HG03575 (cell line): ENCODE results near the gene CD14.
"Not testable (repeated sequence)": the region's sequence is repeated elsewhere in the genome, so short reads cannot be mapped to it uniquely, and the experiment has no call there.

ENCODE experiments used
- ATAC-seq: cut with Tn5 transposase; IDR thresholded peaks from one replicate; pipeline ENCODE4 v1.9.1; 2021; ENCODE audit not compliant: unreplicated experiment, insufficient number of reproducible peaks, low FRiP score; ENCODE audit errors: extremely low read depth

The CD14 gene

DNA sequence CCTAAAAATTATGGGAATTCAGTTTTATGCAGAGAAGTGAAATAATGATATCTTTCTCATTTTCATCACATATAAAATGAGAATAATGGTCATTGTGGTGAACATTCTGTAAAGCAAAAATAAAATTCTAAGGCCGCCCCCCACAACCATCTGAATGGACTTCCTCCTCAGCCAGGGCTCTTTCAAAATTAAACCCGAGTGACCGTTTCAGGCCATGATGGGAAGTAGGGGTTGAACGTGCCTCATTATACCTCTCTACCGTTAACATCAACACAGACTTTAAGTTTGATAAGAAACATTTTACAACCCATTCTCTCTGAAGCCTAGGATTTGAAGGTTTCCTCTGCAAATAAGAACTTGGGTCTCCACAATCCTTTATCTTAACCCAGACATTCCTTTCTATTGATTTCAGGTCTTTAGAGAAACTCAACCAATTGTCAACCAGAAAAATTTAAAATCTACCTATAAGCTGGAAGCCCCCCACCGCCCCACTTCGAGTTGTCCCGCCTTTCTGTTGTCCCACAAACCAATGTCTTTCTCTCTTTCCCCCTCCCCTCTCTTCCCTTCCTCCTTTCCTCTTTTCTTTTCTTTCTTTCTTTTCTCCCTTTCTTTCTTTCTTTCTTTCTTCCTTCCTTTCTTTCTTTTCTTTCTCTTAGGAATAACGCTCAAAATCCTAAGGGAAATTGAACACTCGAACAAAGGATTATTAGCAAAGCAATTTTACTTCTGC is 4.6 kb upstream of the CD14 start:
- ATAC-seq, result no peak

DNA sequence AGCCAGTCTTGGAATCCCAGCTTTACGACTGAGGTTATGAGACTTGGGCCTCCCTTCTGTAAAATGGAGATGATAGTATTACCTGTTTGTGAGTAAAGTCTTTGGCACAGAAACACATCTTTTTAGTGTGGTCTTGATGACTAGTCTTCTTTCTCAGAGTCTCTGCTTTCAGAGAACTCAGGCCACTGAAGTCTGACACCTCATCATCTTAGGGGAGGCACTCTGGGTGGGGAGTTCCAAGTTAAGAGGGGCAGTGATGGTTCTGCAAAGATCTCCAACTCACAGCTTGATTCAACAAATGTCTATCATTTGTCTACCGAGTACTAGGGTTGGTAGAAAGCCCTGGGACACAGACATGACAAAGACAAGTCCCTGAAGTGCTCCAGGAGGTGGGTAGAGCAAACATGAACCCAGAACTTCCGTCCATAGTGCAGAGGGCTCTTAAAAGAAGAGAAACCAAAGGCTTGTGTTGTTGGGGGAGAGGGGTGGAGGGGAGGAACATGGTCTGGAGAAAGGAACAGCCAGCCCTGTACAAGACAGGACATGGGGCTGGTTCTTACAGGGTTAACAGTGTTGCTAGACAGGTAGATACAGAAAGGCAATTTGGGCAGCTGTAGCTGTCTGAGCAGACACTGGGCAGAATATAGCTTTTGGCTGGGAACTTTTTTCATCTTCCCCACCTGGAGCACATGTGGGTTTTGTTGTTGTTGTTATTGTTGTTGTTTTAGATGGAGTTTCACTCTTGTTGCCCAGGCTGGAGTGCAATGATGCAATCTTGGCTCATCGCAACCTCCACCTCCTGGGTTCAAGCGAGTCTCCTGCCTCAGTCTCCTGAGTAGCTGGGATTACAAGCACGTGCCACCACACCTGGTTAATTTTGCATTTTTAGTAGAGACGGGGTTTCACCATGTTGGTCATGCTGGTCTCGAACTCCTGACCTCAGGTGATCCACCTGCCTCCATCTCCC is 2.6 kb upstream of the CD14 start:
- ATAC-seq, result no peak

DNA sequence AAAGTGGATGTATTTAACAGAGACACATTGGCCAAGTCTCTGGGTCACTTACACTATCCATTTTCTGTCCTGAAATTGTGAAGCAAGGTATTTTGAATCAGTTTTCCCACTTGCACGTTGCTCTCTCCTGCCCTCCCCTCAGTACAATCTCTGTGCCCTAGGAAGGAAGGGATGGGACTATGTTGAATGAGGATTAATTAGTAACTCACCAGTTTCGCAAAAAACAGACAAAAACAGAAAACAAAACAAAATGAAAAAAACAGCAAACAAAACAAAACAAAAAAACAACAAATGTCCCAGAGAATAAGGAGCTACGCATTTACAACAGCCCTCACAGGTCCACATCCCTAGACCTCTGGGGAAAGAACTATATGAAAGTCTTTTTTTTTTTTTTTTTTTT is 1.1 kb upstream of the CD14 start:
- ATAC-seq, result no peak

- no peak for ATAC-seq
Observed at GRCh38 chr5:140633501-140633900, 526 bp upstream of the CD14 start.

GRCh38 chr5:140632366-140633020 is 482 bp downstream of the CD14 start:
- ATAC-seq, result no peak

- no peak for ATAC-seq
Observed at GRCh38 chr5:140631831-140632365, 1.1 kb downstream of the CD14 start.

DNA sequence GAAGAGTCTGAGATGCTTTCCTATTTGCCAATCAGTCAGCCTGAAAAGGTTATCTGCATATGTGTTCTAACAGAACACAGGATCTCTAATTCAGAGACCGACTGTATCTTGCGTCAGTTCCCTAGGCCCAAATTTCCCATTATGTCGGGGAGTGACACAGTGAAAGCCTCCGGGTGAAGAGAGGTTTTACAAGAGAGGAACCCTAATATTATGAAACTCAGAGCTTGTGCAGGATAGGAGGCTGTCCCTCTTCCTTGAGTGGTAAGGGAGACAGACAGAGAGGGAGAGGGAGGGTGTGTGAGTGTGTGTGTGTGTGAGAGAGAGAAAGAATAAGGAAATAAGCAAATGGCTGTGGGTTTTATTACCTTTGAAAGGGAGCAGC is 1.9 kb downstream of the CD14 start:
- no peak for ATAC-seq

DNA sequence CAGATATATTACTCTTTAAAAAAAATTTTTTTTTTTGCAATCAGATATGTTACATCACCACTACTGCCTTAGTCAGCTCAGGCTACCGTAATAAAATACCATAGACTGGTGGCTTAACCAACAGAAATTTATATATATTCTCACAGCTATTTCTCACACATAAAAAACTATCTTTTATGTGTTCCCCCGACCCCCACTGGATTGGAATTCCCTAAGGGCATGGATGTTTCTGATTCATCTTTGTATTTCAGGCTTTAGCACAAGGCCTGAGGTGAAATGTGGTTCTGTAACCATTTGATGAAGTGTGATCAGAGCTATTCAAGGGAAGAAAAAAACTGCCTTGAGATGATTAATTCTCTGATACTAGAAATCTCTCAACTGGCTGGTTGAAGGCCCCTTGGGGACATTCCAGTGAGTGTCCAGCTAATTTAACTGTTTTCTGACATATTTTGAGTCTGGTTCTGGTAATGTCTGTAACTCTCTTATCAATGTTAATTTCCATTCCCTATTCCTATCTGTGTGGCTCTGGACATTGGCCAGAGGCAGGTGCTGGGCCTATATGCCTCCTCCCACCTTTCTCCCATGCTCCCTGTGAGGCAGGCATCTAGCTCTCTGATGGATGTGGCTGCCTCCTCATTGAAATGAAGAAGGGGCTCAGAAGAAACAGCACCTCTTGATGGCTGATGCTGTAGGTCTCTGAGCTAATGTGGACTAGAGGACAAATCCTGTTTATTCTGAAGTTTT is 2.5 kb downstream of the CD14 start:
- ATAC-seq, result no peak

- no peak for ATAC-seq
Observed at GRCh38 chr5:140628711-140629110, 4.3 kb downstream of the CD14 start.

GRCh38 chr5:140627972-140628371 is 5.0 kb downstream of the CD14 start:
- no peak for ATAC-seq

DNA sequence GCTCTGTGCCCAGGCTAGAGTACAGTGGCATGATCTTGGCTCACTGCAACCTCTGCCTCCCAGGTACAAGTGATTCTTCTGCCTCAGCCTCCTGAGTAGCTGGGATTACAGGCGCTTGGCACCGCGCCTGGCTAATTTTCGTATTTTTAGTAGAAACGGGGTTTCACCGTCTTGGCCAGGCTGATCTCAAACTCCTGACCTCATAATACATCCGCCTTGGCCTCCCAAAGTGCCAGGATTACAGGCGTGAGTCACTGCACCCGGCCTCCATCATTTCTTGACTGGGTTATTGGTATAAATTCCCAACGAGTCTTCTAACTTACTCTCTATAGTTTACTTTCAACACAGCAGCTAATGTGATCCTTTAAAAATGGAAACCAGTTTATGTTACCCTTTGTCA is 8.1 kb downstream of the CD14 start:
- not testable (repeated sequence) for ATAC-seq

DNA sequence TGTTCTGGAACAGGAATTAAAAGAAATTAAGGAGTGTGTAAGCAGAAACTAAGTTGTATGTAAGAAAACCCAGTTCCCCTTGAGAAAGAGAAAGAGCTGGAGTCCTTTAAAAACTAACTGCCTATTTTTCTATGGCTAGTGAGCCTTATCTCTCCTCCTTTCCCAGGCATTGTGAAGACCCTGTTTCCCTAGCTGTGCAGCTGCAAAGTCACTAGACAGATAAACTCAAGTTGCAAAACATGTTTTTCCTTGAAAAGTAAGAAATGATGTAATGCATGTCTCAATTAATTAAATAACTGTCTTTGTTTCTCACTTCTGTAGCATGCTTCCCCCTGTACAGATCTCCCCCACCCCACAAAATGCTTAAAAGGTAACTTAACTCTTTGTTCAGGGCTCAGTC is 9.9 kb downstream of the CD14 start:
- not testable (repeated sequence) for ATAC-seq

DNA sequence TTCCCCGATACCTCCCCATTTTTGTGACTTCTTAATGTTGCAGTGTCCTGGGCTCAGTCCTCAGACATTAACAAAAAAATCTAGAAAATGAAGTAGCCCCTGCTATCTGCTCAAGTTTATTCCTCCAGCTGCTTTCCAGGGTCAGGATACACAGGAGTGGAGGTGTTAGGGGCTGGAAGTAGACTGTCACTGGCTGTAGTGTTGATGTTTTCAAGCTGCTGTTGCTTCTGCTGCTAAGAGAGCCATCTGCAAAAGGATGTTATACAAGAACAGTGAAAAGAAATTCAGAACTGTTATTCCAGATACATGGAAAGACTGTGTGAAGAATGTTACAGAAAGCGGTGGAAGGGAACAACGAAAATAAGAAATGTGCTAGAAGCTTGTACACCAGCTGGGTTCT is 10.7 kb downstream of the CD14 start:
- ATAC-seq, result no peak

DNA sequence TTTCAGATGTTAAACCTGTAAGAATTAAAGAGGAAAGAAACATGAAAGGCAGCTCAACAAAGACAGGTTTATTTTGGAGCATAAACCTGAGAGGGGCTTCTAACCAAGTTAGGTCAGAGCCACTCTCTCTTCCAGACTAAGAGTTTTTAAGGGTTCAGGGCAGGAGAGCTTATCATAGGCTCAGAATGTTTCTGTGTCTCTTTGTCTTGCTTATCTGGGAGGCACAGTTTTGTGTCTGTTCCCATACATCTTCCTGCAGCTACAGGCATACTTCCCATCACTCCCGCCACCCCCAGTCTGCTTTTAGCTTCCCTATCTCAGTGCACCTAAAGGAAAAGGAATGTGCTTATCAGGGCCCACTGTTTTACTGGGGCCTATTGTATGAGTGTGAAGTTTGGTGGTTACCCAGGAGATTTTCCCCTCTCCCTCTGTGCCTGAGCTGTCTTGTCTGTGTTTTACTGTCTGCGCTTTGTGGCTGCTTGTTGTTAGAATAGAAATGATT is 21.9 kb downstream of the CD14 start:
- ATAC-seq, result no peak

GRCh38 chr5:140609126-140609525 is 23.8 kb downstream of the CD14 start:
- ATAC-seq, result no peak

DNA sequence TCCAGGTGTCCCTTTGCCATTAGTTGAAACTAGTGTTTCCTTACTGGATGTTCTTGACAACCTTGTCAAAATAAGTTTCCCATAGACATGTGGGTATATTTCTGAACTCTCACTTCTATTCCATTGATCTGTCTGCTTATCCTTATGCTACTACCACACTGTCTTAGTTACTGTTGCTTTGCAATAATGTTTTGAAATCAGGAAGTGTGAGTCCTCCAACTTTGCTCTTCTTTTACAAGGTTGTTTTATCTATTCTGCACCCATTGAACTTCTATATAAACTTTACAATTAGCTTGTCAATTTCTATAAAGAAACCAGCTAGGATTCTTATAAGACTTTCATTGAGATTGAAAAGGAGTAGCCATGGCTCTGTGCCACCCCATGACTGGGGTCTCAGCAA is 24.3 kb downstream of the CD14 start:
- no peak for ATAC-seq

DNA sequence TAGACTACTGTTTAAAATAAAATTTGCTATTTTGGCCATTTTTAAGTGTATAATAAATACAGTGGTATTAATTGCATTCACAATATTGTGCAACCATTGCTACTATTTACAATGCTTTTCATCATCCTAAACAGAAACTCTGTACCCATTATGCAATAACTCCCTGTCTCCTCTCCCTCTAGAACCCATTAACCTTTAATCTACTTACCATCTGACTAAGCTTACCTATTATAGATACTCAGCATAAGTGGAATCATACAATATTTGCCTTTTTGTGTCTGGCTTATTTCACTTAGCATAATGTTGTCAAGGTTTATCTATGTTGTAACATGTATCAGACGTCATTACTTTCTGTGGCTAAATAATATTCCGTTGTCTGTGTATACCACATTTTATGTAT is 25.9 kb downstream of the CD14 start:
- no peak for ATAC-seq

DNA sequence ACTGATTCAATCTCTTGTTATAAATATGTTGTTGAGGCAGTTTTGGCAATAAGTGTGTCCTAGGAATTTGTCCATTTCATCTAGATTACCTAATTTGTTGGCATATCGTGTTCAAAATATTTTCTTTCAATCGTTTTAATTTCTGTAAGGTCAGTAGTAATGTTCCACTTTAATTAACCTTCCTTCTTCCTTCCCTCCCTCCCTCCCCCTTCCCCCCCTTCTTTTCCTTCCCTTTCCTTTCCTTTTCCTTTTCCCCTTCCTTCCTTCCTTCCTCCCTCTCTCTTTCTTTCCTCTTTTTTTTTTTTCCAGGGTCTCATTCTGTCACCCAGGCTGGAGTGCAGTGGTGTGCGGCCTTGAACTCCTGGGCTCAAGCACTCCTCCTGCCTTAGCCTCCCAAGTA is 27.1 kb downstream of the CD14 start:
- ATAC-seq, result no peak

DNA sequence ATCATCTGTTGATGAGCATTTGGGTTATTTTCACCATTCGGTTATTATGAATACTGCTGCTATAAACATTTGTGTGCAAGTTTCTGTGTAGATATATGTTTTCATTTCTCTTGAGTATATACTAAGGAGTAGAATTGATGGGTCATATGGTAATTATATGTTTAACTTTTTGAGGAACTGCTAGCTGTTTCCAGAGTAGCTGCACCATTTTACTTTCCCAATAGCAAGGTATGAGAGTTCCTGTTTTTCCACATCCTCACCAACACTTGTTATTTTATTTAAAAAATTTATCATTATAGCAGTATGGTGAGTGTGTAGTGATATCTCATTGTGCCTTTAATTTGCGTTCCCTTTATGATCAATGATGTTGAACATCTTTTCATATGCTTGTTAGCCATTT is 29.2 kb downstream of the CD14 start:
- no peak for ATAC-seq
